NT2/D1 (cell line): Measurements from ENCODE around the gene NR2F1-AS1.

Experiments used
- DNase-seq: peaks from one replicate; pipeline ENCODE4 v3.0.0-alpha.2; 2011; ENCODE audit warnings: low read depth, low spot score
- H3K27me3 ChIP-seq: 2 replicates; pipeline ENCODE4 v1.6.0; 2011; ENCODE audit warnings: mild to moderate bottlenecking; ENCODE audit not compliant: insufficient read length, insufficient read depth
- H3K36me3 ChIP-seq: 2 replicates; pipeline ENCODE4 v1.6.1; 2011; ENCODE audit warnings: mild to moderate bottlenecking, low read length, mixed read lengths; ENCODE audit not compliant: insufficient read depth, insufficient read length
- H3K4me1 ChIP-seq: 2 replicates; pipeline ENCODE4 v1.5.1; 2011; ENCODE audit not compliant: insufficient read depth, insufficient read length
- H3K4me3 ChIP-seq: 2 replicates; pipeline ENCODE4 v1.5.1; 2011; ENCODE audit warnings: low read depth; ENCODE audit not compliant: insufficient read length
- H3K9ac ChIP-seq: 2 replicates; pipeline ENCODE4 v1.6.0; 2011; ENCODE audit warnings: low read depth; ENCODE audit not compliant: insufficient read length
- H3K9me3 ChIP-seq: 2 replicates; pipeline ENCODE4 v1.5.1; 2011; ENCODE audit warnings: mild to moderate bottlenecking, low read length; ENCODE audit not compliant: insufficient read depth
- SUZ12 ChIP-seq: IDR thresholded peaks from 2 replicates; pipeline ENCODE4 v1.6.1; 2011; ENCODE audit not compliant: insufficient read length, insufficient read depth; ENCODE audit errors: extremely low read depth
- YY1 ChIP-seq: IDR thresholded peaks from 2 replicates; pipeline ENCODE4 v1.6.1; 2011; ENCODE audit not compliant: insufficient read length, insufficient read depth
- ZNF274 ChIP-seq: IDR thresholded peaks from 2 replicates; pipeline ENCODE4 v1.6.1; 2011; ENCODE audit warnings: mild to moderate bottlenecking, low read depth, low read length

NR2F1-AS1 gene

DNA sequence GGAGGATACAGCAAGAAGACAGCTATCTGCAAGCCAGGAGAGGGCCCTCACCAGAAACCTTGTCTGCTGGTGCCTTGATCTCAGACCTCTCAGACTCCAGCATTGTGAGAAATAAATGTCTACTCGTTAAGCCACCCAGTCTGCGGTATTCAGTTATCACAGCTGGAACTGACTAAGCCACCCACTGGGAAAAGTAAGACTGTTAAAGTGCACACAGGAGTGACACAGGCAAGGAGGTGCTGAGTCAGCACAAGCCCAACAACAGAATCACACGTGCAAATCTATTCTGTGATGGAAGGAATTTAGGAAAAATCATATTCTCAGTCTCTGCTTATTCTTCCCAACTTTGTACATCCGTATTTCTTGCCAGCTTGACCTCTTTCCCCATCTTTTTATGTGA lies 200.0 kb downstream of the NR2F1-AS1 start:
- H3K36me3 ChIP-seq, result no peaks in the 10 kb centered on the region
- TF ChIP-seq SUZ12 (no peak), YY1 (no peak), ZNF274 (no peak)
- no peak overlapping the region for H3K4me3 ChIP-seq
- H3K27me3 ChIP-seq, result no peaks in the 10 kb centered on the region
- no peak overlapping the region for H3K9ac ChIP-seq
- H3K9me3 ChIP-seq, result no peaks in the 10 kb centered on the region
- DNase-seq, result no peak
- H3K4me1 ChIP-seq, result no peaks in the 10 kb centered on the region

DNA sequence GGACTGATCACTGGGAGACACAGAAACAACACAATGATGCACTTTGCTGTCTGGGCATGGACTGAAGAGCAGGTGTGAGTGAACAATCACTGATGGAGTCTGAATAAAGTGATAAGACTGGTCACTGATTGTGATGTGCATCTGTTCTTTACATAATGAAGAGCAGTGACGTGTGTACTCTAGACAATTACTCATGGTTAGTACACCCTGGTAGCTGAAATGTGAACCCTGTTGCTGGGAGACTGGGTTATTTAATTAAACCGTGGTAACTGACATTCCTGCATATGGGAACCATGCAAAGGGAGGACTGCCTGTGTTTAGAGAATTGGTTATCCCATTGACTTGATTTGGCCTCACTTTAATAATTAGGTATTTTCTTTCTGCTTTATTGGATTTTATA lies 202.9 kb downstream of the NR2F1-AS1 start:
- Histone ChIP-seq H3K4me1 (no peaks in the 10 kb centered on the region), H3K9me3 (no peaks in the 10 kb centered on the region), H3K36me3 (no peaks in the 10 kb centered on the region), H3K4me3 (no peak overlapping the region), H3K27me3 (no peaks in the 10 kb centered on the region), H3K9ac (no peak overlapping the region)
- TF ChIP-seq ZNF274, result no peak
- no peak for TF ChIP-seq SUZ12
- no peak for TF ChIP-seq YY1
- DNase-seq, result no peak

DNA sequence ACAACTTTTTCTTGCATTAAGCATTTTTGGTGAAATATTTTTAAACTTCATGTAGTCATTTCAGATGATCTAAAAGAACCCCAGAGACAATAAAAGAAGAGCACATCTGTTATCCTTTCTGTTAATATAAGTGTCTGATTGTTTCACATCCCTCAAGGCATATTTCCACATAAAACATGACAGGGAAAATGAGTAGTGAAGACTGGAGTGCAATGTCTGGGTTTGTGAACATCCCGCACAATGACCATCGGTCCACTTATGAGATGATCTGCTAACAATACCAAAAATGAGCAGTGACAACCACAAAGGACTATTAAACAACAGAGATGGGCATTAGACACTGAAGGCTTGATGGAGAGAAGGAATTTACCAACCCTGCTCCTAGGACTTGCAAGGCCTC lies 209.1 kb downstream of the NR2F1-AS1 start:
- Histone ChIP-seq H3K4me1 (no peaks in the 10 kb centered on the region), H3K27me3 (no peaks in the 10 kb centered on the region), H3K9me3 (no peaks in the 10 kb centered on the region), H3K36me3 (no peaks in the 10 kb centered on the region), H3K9ac (no peak overlapping the region), H3K4me3 (no peak overlapping the region)
- no peak for DNase-seq
- TF ChIP-seq ZNF274 (no peak), SUZ12 (no peak), YY1 (no peak)

DNA sequence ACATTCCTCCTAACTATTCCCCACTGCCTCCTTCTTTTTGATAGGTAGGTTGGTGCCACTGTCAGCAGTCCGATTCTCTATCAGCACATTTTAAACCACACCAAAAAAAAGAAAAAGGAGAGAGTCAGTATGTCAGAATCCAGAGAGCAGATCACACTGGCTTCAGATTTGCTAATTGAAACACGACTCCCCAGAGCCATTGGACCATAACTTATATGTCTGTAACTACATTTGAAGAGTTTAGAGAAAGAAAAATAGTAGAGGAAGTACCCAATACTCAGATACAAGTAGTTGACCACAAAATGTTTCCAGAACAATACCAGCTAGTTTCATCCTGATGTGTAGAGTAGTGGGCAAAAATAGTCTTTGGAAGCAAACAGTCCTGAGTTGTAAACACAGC lies 216.6 kb downstream of the NR2F1-AS1 start:
- H3K4me3 ChIP-seq, result no peak overlapping the region
- H3K9me3 ChIP-seq, result no peaks in the 10 kb centered on the region
- H3K36me3 ChIP-seq, result no peaks in the 10 kb centered on the region
- H3K4me1 ChIP-seq, result no peaks in the 10 kb centered on the region
- H3K9ac ChIP-seq, result no peak overlapping the region
- DNase-seq, result no peak
- H3K27me3 ChIP-seq, result no peaks in the 10 kb centered on the region
- TF ChIP-seq SUZ12, result no peak

DNA sequence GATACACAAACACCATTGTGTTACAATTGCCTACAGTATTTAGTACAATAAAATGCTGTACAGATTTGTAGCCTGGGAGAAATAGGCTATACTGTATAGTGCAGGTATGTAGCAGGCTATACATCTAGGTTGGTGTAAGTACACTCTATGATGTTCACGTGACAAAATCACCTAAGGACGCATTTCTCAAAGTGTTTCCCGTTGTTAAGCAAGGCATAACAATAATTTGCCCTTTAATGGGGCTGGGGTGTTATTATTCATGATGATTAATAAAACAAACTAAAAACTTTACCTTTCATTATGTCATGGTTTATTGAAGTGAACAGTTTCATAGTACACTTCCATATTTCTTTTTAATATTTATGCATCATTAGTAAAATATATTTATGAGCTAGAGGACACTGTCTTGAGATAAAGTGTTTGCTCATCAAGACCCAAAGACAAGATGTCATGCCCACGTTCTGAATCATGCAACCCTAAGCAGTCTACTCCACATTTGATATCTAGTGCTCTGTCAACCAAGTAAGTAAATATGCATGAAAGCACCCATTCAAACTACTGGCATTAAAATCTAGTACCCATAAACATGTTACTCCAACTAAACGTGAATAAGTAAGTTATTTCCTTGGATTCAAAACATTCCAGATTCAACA lies 220.5 kb downstream of the NR2F1-AS1 start:
- H3K27me3 ChIP-seq, result no peaks in the 10 kb centered on the region
- H3K9ac ChIP-seq, result no peak overlapping the region
- no peaks in the 10 kb centered on the region for H3K36me3 ChIP-seq
- H3K4me1 ChIP-seq, result no peaks in the 10 kb centered on the region
- TF ChIP-seq SUZ12 (no peak), YY1 (no peak), ZNF274 (no peak)
- H3K9me3 ChIP-seq, result no peaks in the 10 kb centered on the region
- DNase-seq, result no peak
- no peak overlapping the region for H3K4me3 ChIP-seq

DNA sequence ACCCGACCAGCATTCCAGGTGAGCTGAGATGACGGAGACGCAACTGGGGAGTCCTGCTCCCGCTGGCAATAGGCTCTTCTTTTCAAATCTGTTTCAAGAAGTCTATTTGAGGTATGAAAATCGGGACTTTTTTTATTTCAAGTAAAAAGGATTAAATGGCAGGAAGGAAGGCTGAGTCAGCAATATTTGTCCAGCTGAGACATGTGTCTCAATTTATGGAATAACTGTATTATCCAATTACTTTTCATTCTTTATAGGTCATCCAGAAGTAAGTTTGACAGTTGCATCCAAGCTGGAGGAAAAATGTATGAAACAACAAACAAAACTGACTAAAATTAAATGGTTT lies 221.1 kb downstream of the NR2F1-AS1 start:
- no peak for TF ChIP-seq ZNF274
- no peak for TF ChIP-seq SUZ12
- no peak for TF ChIP-seq YY1
- Histone ChIP-seq H3K4me3 (no peak overlapping the region), H3K4me1 (no peaks in the 10 kb centered on the region), H3K9me3 (no peaks in the 10 kb centered on the region), H3K9ac (no peak overlapping the region), H3K36me3 (no peaks in the 10 kb centered on the region), H3K27me3 (no peaks in the 10 kb centered on the region)
- no peak for DNase-seq
